HG02970 (cell line): Measurements from ENCODE around the gene VWF.

Experiments used
- ATAC-seq: cut with Tn5 transposase; IDR thresholded peaks from one replicate; pipeline ENCODE4 v1.9.1; 2021; ENCODE audit warnings: mild to moderate bottlenecking, moderate library complexity, moderate number of reproducible peaks; ENCODE audit not compliant: unreplicated experiment, low FRiP score

VWF gene

GRCh38 chr12:6080149-6081045 is 44.1 kb downstream of the VWF start:
- no peak for ATAC-seq

DNA sequence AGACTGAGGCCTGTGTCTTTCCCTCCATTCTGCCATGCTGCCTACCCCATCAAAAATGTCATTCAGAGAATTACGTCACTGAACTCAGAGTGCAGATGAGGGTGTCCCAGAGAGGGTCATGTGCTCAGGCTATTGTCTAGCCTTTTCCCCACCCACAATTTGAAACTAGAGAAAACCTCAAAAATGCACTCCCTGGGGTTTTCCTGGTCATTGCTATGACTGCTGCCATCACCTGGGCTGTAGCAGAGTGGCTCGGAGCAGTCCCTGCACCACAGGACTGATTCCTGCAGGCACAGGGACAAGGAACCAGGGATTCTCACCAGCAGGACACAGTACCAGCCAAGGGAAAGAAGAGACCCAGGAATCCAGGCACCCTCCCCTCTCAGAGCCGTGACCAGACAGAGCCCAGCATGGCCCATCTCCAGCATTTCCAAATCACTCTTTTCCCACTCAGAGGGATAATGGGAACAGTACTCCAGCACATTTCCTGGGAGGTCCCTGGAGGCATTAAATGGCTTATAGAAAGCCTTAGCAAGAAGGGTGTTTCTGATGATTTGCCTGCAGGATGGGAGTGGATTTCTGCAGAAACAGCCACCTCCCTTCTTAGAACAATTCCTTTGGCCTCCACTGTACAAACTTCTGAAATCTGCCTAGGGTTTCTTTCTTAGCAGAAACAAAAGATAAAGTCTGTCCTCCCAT is 45.9 kb downstream of the VWF start:
- no peak for ATAC-seq

DNA sequence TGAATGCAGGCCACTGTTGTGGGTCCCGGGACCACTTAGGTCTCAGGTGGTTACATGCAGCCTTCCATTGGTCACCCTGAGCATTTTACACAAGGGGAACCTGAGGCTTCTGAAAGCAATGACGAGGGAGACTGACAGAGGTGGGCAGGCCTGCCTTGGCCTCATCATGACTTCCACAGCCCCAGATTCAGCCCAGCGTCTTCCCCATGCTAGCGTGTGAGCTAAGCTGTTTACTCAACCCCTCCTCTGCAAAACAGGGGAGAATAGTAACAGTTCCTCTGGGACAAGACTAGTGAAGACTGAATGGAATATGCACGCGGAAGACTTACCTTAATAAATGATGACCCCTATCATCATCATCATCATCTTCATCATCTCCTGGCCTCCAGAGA is 46.8 kb downstream of the VWF start:
- no peak for ATAC-seq

DNA sequence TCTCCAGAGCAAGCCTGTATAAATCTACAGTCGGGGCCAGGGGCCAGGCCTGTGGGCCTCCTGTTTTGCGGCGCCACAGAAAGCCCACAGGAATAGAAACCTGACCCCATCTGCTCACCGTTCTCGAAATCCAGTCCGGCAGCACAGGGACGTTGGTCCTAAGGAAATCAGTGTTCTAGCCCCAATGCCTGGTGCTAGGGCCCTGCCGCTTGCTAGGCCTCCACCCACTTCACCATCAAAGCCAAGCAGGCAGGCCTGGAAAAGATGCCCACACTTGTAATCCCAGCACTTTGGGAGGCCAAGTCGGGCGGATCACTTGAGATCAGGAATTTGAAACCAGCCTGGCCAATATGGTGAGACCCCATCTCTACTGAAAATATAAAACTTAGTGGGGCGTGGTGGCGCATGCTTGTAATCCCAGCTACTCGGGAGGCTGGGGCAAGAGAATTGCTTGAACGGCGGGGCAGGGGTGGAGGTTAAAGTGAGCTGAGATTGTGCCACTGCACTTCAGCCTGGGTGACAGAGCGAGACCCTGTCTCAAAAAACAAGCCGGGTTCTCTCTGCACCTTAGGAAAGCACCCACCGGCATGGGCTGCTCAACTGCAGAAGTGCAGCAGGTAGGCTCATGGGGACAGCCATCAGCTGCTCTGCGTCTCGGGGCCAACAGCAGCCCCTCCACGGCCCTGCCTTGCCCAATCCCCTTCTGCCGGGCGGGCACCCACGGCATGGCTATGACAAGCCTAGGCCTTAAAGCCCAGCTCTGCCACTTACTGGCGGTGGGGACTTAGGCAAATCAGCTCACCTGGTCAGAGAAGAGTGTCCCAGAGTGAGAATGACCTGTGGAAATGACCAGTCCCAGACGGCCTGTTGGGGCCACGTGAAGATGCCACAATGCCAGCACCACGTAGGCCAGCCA is 47.4 kb downstream of the VWF start:
- ATAC-seq, result no peak

DNA sequence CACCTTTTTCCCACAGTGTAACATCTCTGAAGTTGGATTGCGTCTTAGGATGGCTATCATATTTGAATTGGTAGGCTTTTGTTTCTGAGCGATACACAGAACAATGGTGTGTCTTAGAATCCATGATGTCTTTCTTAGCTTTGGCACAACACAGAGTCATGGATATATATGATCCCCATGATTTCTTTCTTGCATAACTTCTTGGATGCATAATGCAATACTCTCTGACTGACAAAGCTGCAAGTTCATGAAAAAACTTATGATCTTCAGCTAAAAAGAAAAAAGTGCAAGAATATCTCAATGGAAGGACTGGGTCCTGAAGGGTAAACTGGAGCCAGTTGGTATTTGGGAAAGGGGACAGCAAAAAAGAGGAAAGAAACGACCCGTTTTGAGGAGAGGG is 48.1 kb downstream of the VWF start:
- ATAC-seq, result no peak

- ATAC-seq, result no peak
Observed at GRCh38 chr12:6074979-6075585, 49.4 kb downstream of the VWF start.

GRCh38 chr12:6074427-6074826 is 50.0 kb downstream of the VWF start:
- ATAC-seq, result no peak

DNA sequence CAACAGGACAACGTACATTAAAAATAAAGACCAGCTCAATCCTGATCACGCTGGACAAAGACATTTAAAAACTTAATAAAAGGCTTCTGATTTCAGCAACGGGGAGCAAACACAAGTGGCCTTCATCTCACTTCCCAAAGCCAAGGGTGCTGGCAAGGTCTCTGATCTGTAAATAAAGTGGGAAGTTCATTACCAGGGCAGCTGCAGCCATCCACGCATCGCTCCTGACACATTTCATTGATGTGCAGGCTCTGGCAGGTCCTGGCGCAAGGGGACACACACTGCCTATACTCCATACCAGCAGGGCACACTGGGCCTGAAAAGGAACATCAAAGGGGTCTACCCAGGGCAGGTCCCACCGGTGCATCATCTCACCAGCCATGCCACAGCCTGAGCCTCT is 51.0 kb downstream of the VWF start:
- ATAC-seq, result no peak

DNA sequence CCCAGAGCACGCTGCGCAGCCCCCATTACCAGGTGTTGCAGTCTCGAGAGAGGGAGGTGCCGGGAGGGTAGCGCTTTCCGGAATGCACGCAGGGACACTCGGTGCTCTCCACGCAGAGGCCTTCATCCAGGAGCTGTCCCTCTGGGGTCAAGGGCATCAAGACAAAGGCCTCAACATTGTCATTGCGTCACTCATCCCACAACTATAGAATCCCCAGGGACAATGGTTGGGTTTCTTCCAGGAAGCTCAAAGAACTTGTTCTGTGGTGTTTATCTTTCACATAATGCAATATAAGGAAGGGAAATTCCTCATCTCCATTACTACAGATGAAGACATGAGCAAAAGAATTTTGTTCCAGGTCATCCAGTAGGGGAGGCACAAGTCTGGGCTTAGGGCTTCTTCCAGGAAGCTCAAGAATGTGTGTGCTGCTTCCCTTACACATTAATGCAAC is 52.1 kb downstream of the VWF start:
- no peak for ATAC-seq

- ATAC-seq, result no peak
Observed at GRCh38 chr12:6071589-6071988, 52.9 kb downstream of the VWF start.

- no peak for ATAC-seq
Observed at GRCh38 chr12:6070472-6071257, 53.8 kb downstream of the VWF start.

DNA sequence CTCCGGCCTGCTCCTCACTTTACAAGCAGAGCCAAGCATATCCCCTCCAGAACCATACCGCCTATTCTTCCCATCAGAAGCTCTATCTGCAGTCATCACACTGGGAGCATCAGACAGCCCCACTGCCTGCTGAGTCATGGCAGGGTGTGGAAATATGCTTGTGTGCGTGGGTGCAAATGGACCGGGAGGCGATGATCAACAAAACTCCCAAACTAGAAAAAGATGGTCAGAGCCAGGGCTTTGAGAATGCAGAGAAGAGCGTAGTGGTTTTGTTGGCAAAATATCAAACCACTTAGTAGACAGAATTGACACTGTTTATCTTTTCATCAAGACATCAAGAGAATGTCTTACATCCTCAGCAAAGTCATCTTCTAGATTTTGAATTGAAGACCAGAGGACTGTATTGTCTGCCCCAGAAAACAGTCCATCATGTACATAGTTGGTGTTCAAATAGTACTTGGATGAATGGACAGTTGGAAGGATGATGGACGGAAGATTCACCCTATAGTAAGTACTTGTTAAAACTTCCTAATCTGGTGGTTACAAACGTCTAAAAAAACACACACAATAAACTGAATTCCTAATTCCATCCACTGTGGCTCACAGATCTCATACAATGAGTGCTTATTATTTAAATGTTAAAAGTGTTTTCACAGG is 54.9 kb downstream of the VWF start:
- no peak for ATAC-seq

GRCh38 chr12:6068227-6068626 is 56.2 kb downstream of the VWF start:
- no peak for ATAC-seq

DNA sequence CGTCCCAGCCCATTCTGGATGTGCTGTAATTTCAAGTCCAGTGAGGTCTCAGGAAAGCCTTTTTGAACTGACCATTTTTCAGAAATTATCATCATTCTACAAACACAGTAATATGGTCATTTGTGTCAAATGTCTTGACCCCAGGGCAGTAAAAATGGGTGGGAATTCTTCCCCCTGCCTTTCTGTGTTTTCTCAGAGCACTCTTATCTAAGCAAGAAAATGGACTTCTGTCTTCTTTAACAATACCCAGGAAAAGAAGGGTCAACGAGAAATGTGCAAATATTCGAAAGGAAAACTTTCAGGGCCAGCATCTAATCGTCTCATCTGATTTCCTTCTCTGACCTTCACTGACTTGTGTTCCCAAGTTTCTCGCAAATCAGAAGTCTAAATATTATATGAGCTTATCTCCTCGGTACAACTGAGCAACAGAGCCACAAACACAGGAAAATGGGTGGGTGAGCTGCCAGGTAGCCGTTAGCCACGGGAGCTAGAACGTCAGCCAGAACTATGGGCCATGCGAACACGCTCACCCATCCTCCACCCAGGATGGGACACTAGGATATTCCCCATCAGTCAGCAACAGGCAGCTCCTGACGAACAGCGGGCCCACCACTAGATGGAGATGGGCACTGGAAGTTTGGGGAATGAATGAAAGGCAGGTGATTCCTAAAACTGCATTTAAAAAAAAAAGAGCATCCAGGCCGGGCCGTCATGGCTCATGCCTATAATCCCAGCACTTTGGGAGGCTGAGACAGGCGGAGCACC is 57.1 kb downstream of the VWF start:
- no peak for ATAC-seq

DNA sequence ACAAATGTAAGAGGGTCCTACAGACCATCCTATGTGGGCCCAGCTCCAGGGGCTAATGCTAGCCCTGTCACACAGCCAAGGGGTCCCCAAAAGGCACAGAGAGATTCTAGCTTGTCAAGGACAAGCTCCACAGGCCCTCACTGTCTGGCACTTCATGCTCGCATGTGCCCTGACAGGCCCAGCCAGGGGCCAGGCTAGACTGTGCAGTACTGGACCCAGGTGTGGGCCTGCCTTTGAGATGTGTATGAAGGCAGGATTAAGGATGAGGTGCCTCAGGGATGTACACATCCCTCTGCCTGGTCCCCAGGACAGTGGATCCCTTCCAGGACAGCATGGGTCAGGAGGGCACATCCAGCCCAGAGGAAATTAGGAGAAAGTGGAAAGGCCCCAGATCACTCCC is 57.8 kb downstream of the VWF start:
- no peak for ATAC-seq

DNA sequence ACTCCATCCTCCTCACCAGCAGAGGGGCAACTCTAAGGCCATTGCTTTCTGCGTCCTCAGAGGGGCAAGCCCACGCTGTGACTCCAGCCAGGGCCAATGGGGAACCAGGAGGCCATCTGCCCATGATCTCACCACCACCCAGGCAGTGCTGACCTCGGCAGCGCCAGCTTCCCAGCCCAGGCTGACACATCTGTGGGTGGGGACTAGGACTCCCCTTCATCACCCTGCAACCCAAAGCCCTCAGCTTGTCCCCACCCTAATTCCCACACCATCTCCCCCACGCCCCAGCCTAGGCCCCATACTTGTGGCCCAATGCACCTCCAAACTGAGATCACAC is 58.6 kb downstream of the VWF start:
- no peak for ATAC-seq

GRCh38 chr12:6065131-6065862 is 59.2 kb downstream of the VWF start:
- no peak for ATAC-seq
